Progenitor cell of endocrine pancreas (in vitro differentiated cells): Measurements from ENCODE around the gene JUP. TPM values are rescaled to one million over a fixed set of nuclear protein-coding genes. Genes with fewer than 3 reads are reported as not detected.
A peak's percentile ranks its signal among the peaks of the same experiment; 100 is the strongest.

Experiments
- DNase-seq: peaks from one replicate; pipeline ENCODE4 v3.0.0; 2021; ENCODE audit warnings: low spot score; ENCODE audit not compliant: unreplicated experiment
- H3K27ac Mint-ChIP-seq: 2 replicates; pipeline ENCODE4 v1.8.0; 2021; ENCODE audit warnings: mild to moderate bottlenecking, moderate library complexity, mixed read lengths
- H3K27me3 Mint-ChIP-seq: 2 replicates; pipeline ENCODE4 v1.8.0; 2021; ENCODE audit warnings: mixed read lengths
- H3K36me3 Mint-ChIP-seq: 2 replicates; pipeline ENCODE4 v1.8.0; 2022; ENCODE audit warnings: mixed read lengths; ENCODE audit not compliant: insufficient read depth
- H3K4me1 Mint-ChIP-seq: 2 replicates; pipeline ENCODE4 v1.8.0; 2021; ENCODE audit warnings: low read depth, mixed read lengths
- H3K4me3 Mint-ChIP-seq: 2 replicates; pipeline ENCODE4 v1.8.0; 2021; ENCODE audit warnings: low read depth, mild to moderate bottlenecking, moderate library complexity, mixed read lengths
- H3K9me3 Mint-ChIP-seq: 2 replicates; pipeline ENCODE4 v1.8.0; 2021; ENCODE audit warnings: low read depth, mixed read lengths
- total RNA-seq: library from RNA; stranded (reverse); gene quantifications from 2 replicates; pipeline ENCODE4 v1.2.1, GENCODE V29; 2021
- TF ChIP-seq, protein P1 (sequence below): fragments of 200-600 bp; sonication (generic); IDR thresholded peaks from one replicate; pipeline ENCODE4 v1.5.0; 2021; ENCODE audit warnings: antibody characterized with exemption, mild to moderate bottlenecking; ENCODE audit not compliant: unreplicated experiment

JUP gene
- total RNA-seq, 1 donor from 2014 or later, result 195 TPM

DNA sequence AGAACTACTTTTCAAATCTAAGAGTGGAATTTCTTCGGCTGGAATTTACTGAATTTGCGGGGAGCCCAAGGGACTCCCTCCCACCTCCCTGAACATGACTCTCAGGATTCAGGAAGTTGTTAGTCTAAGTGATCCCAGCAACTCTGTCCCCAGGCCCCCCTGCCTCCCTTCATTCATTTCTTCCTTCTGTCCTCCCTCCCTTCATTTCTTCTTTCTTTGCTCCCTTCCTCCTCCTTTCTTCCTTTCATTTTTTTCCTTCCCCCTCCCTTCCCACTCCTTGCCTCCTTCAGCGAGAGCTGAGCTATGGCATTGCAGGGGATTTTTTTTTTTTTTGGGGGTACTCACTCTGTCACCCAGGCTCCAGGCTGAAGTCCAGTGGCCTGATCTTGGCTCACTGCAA is 10.9 kb upstream of the JUP start:
- TF ChIP-seq, protein P1, sequence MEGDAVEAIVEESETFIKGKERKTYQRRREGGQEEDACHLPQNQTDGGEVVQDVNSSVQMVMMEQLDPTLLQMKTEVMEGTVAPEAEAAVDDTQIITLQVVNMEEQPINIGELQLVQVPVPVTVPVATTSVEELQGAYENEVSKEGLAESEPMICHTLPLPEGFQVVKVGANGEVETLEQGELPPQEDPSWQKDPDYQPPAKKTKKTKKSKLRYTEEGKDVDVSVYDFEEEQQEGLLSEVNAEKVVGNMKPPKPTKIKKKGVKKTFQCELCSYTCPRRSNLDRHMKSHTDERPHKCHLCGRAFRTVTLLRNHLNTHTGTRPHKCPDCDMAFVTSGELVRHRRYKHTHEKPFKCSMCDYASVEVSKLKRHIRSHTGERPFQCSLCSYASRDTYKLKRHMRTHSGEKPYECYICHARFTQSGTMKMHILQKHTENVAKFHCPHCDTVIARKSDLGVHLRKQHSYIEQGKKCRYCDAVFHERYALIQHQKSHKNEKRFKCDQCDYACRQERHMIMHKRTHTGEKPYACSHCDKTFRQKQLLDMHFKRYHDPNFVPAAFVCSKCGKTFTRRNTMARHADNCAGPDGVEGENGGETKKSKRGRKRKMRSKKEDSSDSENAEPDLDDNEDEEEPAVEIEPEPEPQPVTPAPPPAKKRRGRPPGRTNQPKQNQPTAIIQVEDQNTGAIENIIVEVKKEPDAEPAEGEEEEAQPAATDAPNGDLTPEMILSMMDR, result no peak
- H3K4me3 Mint-ChIP-seq, result no peak overlapping the region
- peaks cover 25% of the 10 kb centered on the region for H3K4me1 Mint-ChIP-seq
- DNase-seq, result no peak
- H3K9me3 Mint-ChIP-seq, result no peaks in the 10 kb centered on the region
- no peaks in the 10 kb centered on the region for H3K27me3 Mint-ChIP-seq
- peaks cover 2% of the 10 kb centered on the region for H3K36me3 Mint-ChIP-seq
- no peak overlapping the region for H3K27ac Mint-ChIP-seq

DNA sequence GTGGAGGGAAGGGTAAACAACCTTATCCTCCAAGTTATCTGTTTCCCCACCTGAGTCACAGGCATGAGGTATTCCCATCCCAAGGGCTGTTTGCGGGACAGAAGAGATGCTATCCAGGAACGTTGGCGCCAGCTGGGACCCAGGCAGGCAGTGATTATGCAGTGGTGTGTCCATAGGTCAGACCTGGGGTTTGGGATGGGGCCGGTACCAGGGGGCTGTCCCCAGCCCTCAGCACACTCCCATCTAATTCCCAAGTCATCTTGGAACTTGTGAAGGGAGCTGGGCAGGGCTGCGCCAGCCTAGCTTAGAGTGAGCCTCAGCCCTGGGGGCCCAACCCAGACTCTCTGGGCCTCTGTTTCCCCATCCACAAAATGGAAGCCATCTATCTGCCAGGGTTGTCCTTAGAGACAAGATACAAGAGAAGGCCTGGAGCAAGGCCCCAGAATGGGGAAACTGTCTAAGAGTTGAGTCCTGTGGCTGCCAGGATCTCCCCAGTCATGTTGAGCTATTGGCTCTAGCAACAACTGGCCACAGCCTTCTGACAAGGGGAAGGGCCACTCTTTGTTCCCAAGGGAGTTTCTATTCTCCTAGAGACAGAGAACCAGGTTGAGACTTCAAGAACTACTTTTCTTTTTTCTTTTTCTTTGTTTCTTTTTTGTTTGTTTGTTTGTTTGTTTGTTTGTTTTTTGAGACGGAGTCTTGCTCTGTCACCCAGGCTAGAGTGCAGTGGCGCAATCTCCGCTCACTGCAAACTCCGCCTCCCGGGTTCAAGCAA is 9.8 kb upstream of the JUP start:
- H3K27ac Mint-ChIP-seq, result no peak overlapping the region
- H3K27me3 Mint-ChIP-seq, result no peaks in the 10 kb centered on the region

GRCh38 chr17:41794540-41794975 is 8.0 kb upstream of the JUP start:
- H3K27ac Mint-ChIP-seq, result no peak overlapping the region
- DNase-seq, result no peak
- H3K36me3 Mint-ChIP-seq, result no peaks in the 10 kb centered on the region
- no peaks in the 10 kb centered on the region for H3K27me3 Mint-ChIP-seq
- H3K4me3 Mint-ChIP-seq, result no peak overlapping the region
- TF ChIP-seq, protein P1, result no peak
- peaks cover 15% of the 10 kb centered on the region for H3K4me1 Mint-ChIP-seq
- H3K9me3 Mint-ChIP-seq, result no peaks in the 10 kb centered on the region

More for the DNA sequence above, 9.8 kb upstream of the JUP start:
- H3K4me1 Mint-ChIP-seq, result peaks cover 20% of the 10 kb centered on the region
- H3K9me3 Mint-ChIP-seq, result no peaks in the 10 kb centered on the region
- H3K36me3 Mint-ChIP-seq, result no peaks in the 10 kb centered on the region
- TF ChIP-seq, protein P1, result no peak
- DNase-seq, result no peak
- H3K4me3 Mint-ChIP-seq, result no peak overlapping the region

GRCh38 chr17:41793784-41794539 is 7.5 kb upstream of the JUP start:
- no peak overlapping the region for H3K4me3 Mint-ChIP-seq

More at GRCh38 chr17:41793784-41794539, 7.5 kb upstream of the JUP start:
- Mint-ChIP-seq H3K27ac (peak overlapping the region; percentile 95), H3K4me1 (peaks cover 15% of the 10 kb centered on the region), H3K27me3 (no peaks in the 10 kb centered on the region), H3K36me3 (no peaks in the 10 kb centered on the region), H3K9me3 (no peaks in the 10 kb centered on the region)
- no peak for DNase-seq
- TF ChIP-seq, protein P1, result no peak
